ENCODE results near the gene POTEH.
"Not testable (repeated sequence)": the region's sequence is repeated elsewhere in the genome, so short reads cannot be mapped to it uniquely, and the experiment has no call there.

GRCh38 chr22:15714125-15714524 lies 24.3 kb downstream of the POTEH start:
- TF ChIP-seq POLR2AphosphoS5 (IDR thresholded peaks at IDR 0.05); CTCF (IDR thresholded peaks at IDR 0.05 in 8 of 11, conservative IDR thresholded peaks at IDR 0.05 in 3 of 11): not testable (repeated sequence)
